ENCODE measurements around the gene SORBS1.

DNA sequence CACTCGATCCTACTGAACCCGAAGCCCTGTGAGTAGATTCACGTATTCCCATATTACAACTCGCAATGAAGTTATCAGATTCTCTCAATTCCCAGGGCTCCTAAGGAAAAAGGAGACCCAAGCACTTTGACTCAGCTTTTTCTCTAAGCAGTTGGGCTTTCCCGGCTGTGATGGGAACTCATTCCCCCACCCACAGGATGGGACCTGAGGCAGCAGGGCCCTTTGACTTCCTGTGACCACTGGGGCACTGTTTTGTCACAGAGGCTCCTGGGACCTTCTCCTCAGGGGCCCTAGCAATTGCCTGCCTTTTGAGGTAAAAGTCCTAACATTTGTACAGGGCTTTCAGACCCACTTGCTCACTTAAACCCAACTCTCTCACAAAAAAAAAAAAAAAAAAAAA lies 147.6 kb downstream of the SORBS1 start:
- TF ChIP-seq, protein P1, sequence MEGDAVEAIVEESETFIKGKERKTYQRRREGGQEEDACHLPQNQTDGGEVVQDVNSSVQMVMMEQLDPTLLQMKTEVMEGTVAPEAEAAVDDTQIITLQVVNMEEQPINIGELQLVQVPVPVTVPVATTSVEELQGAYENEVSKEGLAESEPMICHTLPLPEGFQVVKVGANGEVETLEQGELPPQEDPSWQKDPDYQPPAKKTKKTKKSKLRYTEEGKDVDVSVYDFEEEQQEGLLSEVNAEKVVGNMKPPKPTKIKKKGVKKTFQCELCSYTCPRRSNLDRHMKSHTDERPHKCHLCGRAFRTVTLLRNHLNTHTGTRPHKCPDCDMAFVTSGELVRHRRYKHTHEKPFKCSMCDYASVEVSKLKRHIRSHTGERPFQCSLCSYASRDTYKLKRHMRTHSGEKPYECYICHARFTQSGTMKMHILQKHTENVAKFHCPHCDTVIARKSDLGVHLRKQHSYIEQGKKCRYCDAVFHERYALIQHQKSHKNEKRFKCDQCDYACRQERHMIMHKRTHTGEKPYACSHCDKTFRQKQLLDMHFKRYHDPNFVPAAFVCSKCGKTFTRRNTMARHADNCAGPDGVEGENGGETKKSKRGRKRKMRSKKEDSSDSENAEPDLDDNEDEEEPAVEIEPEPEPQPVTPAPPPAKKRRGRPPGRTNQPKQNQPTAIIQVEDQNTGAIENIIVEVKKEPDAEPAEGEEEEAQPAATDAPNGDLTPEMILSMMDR (IDR thresholded peaks at IDR 0.05): no peak
- TF ChIP-seq ESRRA (CRISPR knock-in tag; IDR thresholded peaks at IDR 0.05; ENCODE audit: borderline replicate concordance) (no peak), ZNF423 (CRISPR knock-in tag; IDR thresholded peaks at IDR 0.05) (no peak), CREB1 (CRISPR knock-in tag; IDR thresholded peaks at IDR 0.05) (no peak), TEAD4 (CRISPR knock-in tag; IDR thresholded peaks at IDR 0.05) (no peak)
- TF ChIP-seq, protein P2, sequence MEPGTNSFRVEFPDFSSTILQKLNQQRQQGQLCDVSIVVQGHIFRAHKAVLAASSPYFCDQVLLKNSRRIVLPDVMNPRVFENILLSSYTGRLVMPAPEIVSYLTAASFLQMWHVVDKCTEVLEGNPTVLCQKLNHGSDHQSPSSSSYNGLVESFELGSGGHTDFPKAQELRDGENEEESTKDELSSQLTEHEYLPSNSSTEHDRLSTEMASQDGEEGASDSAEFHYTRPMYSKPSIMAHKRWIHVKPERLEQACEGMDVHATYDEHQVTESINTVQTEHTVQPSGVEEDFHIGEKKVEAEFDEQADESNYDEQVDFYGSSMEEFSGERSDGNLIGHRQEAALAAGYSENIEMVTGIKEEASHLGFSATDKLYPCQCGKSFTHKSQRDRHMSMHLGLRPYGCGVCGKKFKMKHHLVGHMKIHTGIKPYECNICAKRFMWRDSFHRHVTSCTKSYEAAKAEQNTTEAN (CRISPR knock-in tag; IDR thresholded peaks at IDR 0.05): no peak
- TF ChIP-seq, protein P3, sequence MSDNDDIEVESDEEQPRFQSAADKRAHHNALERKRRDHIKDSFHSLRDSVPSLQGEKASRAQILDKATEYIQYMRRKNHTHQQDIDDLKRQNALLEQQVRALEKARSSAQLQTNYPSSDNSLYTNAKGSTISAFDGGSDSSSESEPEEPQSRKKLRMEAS (CRISPR knock-in tag; IDR thresholded peaks at IDR 0.05): no peak
- TF ChIP-seq, protein P4, sequence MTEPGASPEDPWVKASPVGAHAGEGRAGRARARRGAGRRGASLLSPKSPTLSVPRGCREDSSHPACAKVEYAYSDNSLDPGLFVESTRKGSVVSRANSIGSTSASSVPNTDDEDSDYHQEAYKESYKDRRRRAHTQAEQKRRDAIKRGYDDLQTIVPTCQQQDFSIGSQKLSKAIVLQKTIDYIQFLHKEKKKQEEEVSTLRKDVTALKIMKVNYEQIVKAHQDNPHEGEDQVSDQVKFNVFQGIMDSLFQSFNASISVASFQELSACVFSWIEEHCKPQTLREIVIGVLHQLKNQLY (CRISPR knock-in tag; IDR thresholded peaks at IDR 0.05): no peak
- TF ChIP-seq, protein P5, sequence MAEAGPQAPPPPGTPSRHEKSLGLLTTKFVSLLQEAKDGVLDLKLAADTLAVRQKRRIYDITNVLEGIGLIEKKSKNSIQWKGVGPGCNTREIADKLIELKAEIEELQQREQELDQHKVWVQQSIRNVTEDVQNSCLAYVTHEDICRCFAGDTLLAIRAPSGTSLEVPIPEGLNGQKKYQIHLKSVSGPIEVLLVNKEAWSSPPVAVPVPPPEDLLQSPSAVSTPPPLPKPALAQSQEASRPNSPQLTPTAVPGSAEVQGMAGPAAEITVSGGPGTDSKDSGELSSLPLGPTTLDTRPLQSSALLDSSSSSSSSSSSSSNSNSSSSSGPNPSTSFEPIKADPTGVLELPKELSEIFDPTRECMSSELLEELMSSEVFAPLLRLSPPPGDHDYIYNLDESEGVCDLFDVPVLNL (CRISPR knock-in tag; IDR thresholded peaks at IDR 0.05; ENCODE audit: borderline replicate concordance, low read depth): no peak
- TF ChIP-seq, protein P6, sequence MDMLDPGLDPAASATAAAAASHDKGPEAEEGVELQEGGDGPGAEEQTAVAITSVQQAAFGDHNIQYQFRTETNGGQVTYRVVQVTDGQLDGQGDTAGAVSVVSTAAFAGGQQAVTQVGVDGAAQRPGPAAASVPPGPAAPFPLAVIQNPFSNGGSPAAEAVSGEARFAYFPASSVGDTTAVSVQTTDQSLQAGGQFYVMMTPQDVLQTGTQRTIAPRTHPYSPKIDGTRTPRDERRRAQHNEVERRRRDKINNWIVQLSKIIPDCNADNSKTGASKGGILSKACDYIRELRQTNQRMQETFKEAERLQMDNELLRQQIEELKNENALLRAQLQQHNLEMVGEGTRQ (CRISPR knock-in tag; IDR thresholded peaks at IDR 0.05): no peak

Measured in WTC11 (cell line).